A549 (cell line): ENCODE data around the gene NGDN. TPM values are rescaled to one million over a fixed set of nuclear protein-coding genes. Genes with fewer than 3 reads are reported as not detected.
"Not testable (repeated sequence)": the region's sequence is repeated elsewhere in the genome, so short reads cannot be mapped to it uniquely, and the experiment has no call there.

Source experiments
- ATAC-seq, 2 experiments: fragments of 200-7000 bp in 1 of 2; fragments of >200 bp in 1 of 2; cut with Nextera tagmentation in 1 of 2; cut with Tn5 transposase in 1 of 2; 3 replicates each; pipeline versions ENCODE4 v1.8.0 to v1.9.1; 2018 to 2020; ENCODE audit warnings: mild to moderate bottlenecking in 1 of 2, moderate library complexity in 1 of 2
- CTCF ChIA-PET: fragments of 300-600 bp; sonication (Branson Sonifier 250); formaldehyde crosslinking; extraction: SDS; loops from one replicate; lab custom pipeline; 2021; ENCODE audit warnings: antibody characterized with exemption, inconsistent platforms; lab: Yijun Ruan, JAX
- POLR2A ChIA-PET: fragments of 350-600 bp; formaldehyde crosslinking; extraction: SDS; loops from one replicate; lab custom pipeline; 2021; ENCODE audit warnings: antibody characterized with exemption, inconsistent platforms; lab: Yijun Ruan, JAX
- DNase-seq, 2 experiments: peaks; one replicate each; pipeline versions ENCODE4 v3.0.0 to v3.0.0-alpha.2; 2011 to 2016; ENCODE audit warnings: low read depth in 1 of 2, low spot score in 1 of 2
- FAIRE-seq: peaks from 2 replicates; lab custom pipeline; 2011; peaks lifted over from hg19 to GRCh38; lab: Jason Lieb, UNC
- H3K27ac ChIP-seq, 2 experiments: fragments of >200 bp; sonication (Bioruptor Twin); formaldehyde crosslinking; 3 replicates each; pipeline ENCODE4 v1.5.1; 2016 to 2017
- H3K4me1 ChIP-seq: fragments of >200 bp; sonication (Bioruptor Twin); formaldehyde crosslinking; 3 replicates; pipeline ENCODE4 v1.6.1; 2016
- H3K4me2 ChIP-seq: fragments of >200 bp; sonication (Bioruptor Twin); formaldehyde crosslinking; 3 replicates; pipeline ENCODE4 v1.6.1; 2016
- H3K4me3 ChIP-seq: fragments of >200 bp; sonication (Bioruptor Twin); formaldehyde crosslinking; 3 replicates; pipeline ENCODE4 v1.5.1; 2016
- H3K9me3 ChIP-seq: fragments of >200 bp; sonication (Bioruptor Twin); formaldehyde crosslinking; 3 replicates; pipeline ENCODE4 v1.6.1; 2016
- CBX8 ChIP-seq: fragments of 200-600 bp; sonication (generic); IDR thresholded peaks from 2 replicates; pipeline ENCODE4 v1.6.1; 2016
- CEBPB ChIP-seq, 2 experiments: fragments of >200 bp in 1 of 2; sonication (Bioruptor Twin) in 1 of 2; formaldehyde crosslinking in 1 of 2; IDR thresholded peaks; 2 replicates each; pipeline ENCODE4 v1.6.1; 2012 to 2016
- CHD2 ChIP-seq: fragments of 150-350 bp; IDR thresholded peaks from 2 replicates; pipeline ENCODE4 v1.6.1; 2014; ENCODE audit warnings: low read length; ENCODE audit not compliant: partially characterized antibody
- FOSB ChIP-seq: fragments of 250-450 bp; sonication (Bioruptor Pico); IDR thresholded peaks from 2 replicates; pipeline ENCODE4 v1.5.0; 2020; ENCODE audit warnings: mild to moderate bottlenecking, moderate library complexity
- HDAC2 ChIP-seq: fragments of 200-600 bp; sonication (generic); IDR thresholded peaks from 2 replicates; pipeline ENCODE4 v1.6.1; 2016
- HEYL ChIP-seq: fragments of 250-450 bp; sonication (Bioruptor Pico); IDR thresholded peaks from 2 replicates; pipeline ENCODE4 v1.8.0; 2021; ENCODE audit warnings: mild to moderate bottlenecking, moderate library complexity
- MYC ChIP-seq: IDR thresholded peaks from 2 replicates; pipeline ENCODE4 v1.6.1; 2012; ENCODE audit warnings: mild to moderate bottlenecking, inconsistent platforms, low read length, improper control_type of control experiment, borderline replicate concordance
- RCOR1 ChIP-seq: fragments of 150-350 bp; IDR thresholded peaks from 2 replicates; pipeline ENCODE4 v1.6.1; 2014; ENCODE audit warnings: antibody characterized with exemption, low read length, low read depth
- RNF2 ChIP-seq: fragments of 200-600 bp; sonication (generic); IDR thresholded peaks from 2 replicates; pipeline ENCODE4 v1.6.1; 2016; ENCODE audit warnings: low read depth, mild to moderate bottlenecking, antibody characterized with exemption, moderate library complexity, borderline replicate concordance
- TFCP2L1 ChIP-seq: fragments of 250-450 bp; sonication (Bioruptor Pico); IDR thresholded peaks from 2 replicates; pipeline ENCODE4 v1.5.0; 2021; ENCODE audit warnings: mild to moderate bottlenecking
- TP53 ChIP-seq: fragments of 250-450 bp; sonication (Bioruptor Pico); IDR thresholded peaks from 2 replicates; pipeline ENCODE4 v1.5.0; 2021; ENCODE audit warnings: mild to moderate bottlenecking, moderate library complexity
- ZSCAN20 ChIP-seq: fragments of 250-450 bp; sonication (Bioruptor Pico); IDR thresholded peaks from 2 replicates; pipeline ENCODE4 v1.8.0; 2022; ENCODE audit warnings: mild to moderate bottlenecking, moderate library complexity
- WGBS: methylation state at CpG from one replicate; pipeline ENCODE4 v1.1.6; 2017; ENCODE audit errors: missing lambda C conversion rate; 5-methylcytosine and 5-hydroxymethylcytosine counted together
- polyA plus RNA-seq, 4 experiments: library from polyadenylated mRNA; depleted of rRNA in 3 of 4; stranded (reverse); fragments of >200 nt; fragmentation: RNase III in 1 of 4; extraction: RNeasy Plus Mini Kit Qiagen cat#74134 plus additional on column Dnase treatment in 1 of 4; gene quantifications; 2 replicates in 3 of 4; 3 replicates in 1 of 4; pipeline ENCODE4 v1.2.3, GENCODE V29; 2011 to 2017
- TF ChIP-seq, protein P1 (sequence below): fragments of >200 bp; sonication (Bioruptor Twin); formaldehyde crosslinking; IDR thresholded peaks from 3 replicates; pipeline ENCODE4 v1.5.1; 2016
- TF ChIP-seq, protein P2 (sequence below): fragments of >200 bp; sonication (Bioruptor Twin); formaldehyde crosslinking; IDR thresholded peaks from 3 replicates; pipeline ENCODE4 v1.6.1; 2016
- TF ChIP-seq, protein P3 (sequence below): IDR thresholded peaks from 2 replicates; pipeline ENCODE4 v1.6.1; 2012; ENCODE audit warnings: low read depth, borderline replicate concordance
- TF ChIP-seq, protein P4 (sequence below): fragments of 200-600 bp; sonication (generic); IDR thresholded peaks from 2 replicates; pipeline ENCODE4 v1.6.1; 2016; ENCODE audit warnings: antibody characterized with exemption, mild to moderate bottlenecking, moderate library complexity
- TF ChIP-seq, protein P5 (sequence below): fragments of 250-450 bp; sonication (Bioruptor Pico); IDR thresholded peaks from 2 replicates; pipeline ENCODE4 v1.5.0; 2020; ENCODE audit warnings: low read depth, mild to moderate bottlenecking, moderate library complexity

NGDN gene
- polyA plus RNA-seq, 2 of the 4 experiments (the other 2 are of a cell fraction), result 62.9 to 108 TPM

DNA sequence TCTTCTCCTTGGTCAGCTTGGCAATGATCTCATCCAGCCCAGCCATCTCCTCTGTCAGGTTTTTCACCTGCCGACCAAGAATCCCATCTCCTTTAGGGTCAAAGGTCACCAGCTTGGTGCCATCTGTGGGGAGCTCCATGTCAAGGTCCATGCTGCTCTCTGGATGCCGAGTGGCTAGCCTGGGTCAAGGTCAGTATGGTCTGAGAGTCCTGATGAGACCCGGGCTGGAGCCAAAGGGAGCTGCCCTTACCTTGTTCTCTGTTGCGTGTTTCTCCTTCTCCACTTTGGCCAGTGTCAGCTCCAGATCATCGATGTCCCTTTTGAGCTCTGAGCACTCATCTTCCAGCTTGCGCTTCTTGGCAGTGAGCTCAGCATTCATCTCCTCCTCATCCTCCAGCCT lies 45.8 kb upstream of the NGDN start:
- no peaks in the 10 kb centered on the region for H3K9me3 ChIP-seq
- H3K4me1 ChIP-seq, result no peaks in the 10 kb centered on the region
- ATAC-seq (no peak), DNase-seq (no peak), FAIRE-seq (no peak)
- TF ChIP-seq, protein P1, sequence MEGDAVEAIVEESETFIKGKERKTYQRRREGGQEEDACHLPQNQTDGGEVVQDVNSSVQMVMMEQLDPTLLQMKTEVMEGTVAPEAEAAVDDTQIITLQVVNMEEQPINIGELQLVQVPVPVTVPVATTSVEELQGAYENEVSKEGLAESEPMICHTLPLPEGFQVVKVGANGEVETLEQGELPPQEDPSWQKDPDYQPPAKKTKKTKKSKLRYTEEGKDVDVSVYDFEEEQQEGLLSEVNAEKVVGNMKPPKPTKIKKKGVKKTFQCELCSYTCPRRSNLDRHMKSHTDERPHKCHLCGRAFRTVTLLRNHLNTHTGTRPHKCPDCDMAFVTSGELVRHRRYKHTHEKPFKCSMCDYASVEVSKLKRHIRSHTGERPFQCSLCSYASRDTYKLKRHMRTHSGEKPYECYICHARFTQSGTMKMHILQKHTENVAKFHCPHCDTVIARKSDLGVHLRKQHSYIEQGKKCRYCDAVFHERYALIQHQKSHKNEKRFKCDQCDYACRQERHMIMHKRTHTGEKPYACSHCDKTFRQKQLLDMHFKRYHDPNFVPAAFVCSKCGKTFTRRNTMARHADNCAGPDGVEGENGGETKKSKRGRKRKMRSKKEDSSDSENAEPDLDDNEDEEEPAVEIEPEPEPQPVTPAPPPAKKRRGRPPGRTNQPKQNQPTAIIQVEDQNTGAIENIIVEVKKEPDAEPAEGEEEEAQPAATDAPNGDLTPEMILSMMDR, result no peak
- TF ChIP-seq RNF2, result no peak
- no peak for TF ChIP-seq MYC
- TF ChIP-seq HEYL (CRISPR knock-in tag), result no peak
- TF ChIP-seq ZSCAN20 (CRISPR knock-in tag), result no peak
- TF ChIP-seq CHD2, result no peak
- TF ChIP-seq, protein P2, sequence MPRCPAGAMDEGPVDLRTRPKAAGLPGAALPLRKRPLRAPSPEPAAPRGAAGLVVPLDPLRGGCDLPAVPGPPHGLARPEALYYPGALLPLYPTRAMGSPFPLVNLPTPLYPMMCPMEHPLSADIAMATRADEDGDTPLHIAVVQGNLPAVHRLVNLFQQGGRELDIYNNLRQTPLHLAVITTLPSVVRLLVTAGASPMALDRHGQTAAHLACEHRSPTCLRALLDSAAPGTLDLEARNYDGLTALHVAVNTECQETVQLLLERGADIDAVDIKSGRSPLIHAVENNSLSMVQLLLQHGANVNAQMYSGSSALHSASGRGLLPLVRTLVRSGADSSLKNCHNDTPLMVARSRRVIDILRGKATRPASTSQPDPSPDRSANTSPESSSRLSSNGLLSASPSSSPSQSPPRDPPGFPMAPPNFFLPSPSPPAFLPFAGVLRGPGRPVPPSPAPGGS, result no peak
- TF ChIP-seq, protein P3, sequence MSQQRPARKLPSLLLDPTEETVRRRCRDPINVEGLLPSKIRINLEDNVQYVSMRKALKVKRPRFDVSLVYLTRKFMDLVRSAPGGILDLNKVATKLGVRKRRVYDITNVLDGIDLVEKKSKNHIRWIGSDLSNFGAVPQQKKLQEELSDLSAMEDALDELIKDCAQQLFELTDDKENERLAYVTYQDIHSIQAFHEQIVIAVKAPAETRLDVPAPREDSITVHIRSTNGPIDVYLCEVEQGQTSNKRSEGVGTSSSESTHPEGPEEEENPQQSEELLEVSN, result no peak
- TF ChIP-seq, protein P4, sequence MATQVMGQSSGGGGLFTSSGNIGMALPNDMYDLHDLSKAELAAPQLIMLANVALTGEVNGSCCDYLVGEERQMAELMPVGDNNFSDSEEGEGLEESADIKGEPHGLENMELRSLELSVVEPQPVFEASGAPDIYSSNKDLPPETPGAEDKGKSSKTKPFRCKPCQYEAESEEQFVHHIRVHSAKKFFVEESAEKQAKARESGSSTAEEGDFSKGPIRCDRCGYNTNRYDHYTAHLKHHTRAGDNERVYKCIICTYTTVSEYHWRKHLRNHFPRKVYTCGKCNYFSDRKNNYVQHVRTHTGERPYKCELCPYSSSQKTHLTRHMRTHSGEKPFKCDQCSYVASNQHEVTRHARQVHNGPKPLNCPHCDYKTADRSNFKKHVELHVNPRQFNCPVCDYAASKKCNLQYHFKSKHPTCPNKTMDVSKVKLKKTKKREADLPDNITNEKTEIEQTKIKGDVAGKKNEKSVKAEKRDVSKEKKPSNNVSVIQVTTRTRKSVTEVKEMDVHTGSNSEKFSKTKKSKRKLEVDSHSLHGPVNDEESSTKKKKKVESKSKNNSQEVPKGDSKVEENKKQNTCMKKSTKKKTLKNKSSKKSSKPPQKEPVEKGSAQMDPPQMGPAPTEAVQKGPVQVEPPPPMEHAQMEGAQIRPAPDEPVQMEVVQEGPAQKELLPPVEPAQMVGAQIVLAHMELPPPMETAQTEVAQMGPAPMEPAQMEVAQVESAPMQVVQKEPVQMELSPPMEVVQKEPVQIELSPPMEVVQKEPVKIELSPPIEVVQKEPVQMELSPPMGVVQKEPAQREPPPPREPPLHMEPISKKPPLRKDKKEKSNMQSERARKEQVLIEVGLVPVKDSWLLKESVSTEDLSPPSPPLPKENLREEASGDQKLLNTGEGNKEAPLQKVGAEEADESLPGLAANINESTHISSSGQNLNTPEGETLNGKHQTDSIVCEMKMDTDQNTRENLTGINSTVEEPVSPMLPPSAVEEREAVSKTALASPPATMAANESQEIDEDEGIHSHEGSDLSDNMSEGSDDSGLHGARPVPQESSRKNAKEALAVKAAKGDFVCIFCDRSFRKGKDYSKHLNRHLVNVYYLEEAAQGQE, result no peak
- TF ChIP-seq HDAC2, result no peak
- TF ChIP-seq CBX8, result no peak
- no peak for TF ChIP-seq RCOR1
- TF ChIP-seq, protein P5, sequence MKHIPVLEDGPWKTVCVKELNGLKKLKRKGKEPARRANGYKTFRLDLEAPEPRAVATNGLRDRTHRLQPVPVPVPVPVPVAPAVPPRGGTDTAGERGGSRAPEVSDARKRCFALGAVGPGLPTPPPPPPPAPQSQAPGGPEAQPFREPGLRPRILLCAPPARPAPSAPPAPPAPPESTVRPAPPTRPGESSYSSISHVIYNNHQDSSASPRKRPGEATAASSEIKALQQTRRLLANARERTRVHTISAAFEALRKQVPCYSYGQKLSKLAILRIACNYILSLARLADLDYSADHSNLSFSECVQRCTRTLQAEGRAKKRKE, result no peak
- TF ChIP-seq FOSB (CRISPR knock-in tag), result no peak
- no peak for TF ChIP-seq CEBPB (IDR thresholded peaks at IDR 0.05)
- H3K27ac ChIP-seq, result no peak overlapping the region
- POLR2A ChIA-PET, result no interaction called here
- no peak overlapping the region for H3K4me2 ChIP-seq
- no peak overlapping the region for H3K4me3 ChIP-seq
- CTCF ChIA-PET, result interaction anchor here (0.9 to 1.1 kb wide), 2 partner anchors 33 to 54 kb away, joined by 3 read pairs; no protein-coding TSS in a partner anchor
- whole genome bisulfite sequencing, result 52% methylated on average over 6 of the region's 6 CpGs

DNA sequence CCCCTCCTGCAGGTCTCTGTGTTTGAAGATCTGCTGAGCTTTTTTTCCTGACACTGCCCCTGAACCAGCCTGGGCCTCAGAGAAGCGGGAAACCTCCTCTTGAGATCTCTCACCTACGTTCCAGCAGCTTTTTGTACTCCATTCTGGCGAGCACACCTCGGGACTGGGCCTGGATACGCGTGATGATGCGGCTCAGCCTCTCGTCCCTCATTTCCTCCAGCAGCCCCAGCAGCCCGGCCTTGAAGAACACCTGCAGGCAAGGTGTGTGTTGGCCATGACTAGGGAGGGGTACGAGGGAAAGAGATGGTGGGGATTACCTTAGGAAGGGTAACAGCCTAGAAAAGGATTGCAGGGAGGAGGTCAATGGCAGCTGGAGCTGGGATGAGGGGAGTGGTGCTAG lies 44.3 kb upstream of the NGDN start:
- 17% methylated on average over 9 of the region's 10 CpGs for WGBS
- TF ChIP-seq, protein P3, result no peak
- TF ChIP-seq TP53 (CRISPR knock-in tag) (no peak), TFCP2L1 (CRISPR knock-in tag) (no peak)
- TF ChIP-seq, all 56 proteins: peak for 0
- H3K27ac ChIP-seq, result no peak overlapping the region
- H3K4me2 ChIP-seq, result no peak overlapping the region
- ChIA-PET POLR2A (no interaction called here), CTCF (interaction anchor here (2.0 to 2.2 kb wide), 2 partner anchors 42 to 45 kb away, joined by 5 to 9 read pairs; no protein-coding TSS in a partner anchor)
- H3K9me3 ChIP-seq, result no peaks in the 10 kb centered on the region
- H3K4me3 ChIP-seq, result no peak overlapping the region
- ATAC-seq (no peak), FAIRE-seq (no peak), DNase-seq (no peak)
- H3K4me1 ChIP-seq, result no peaks in the 10 kb centered on the region

DNA sequence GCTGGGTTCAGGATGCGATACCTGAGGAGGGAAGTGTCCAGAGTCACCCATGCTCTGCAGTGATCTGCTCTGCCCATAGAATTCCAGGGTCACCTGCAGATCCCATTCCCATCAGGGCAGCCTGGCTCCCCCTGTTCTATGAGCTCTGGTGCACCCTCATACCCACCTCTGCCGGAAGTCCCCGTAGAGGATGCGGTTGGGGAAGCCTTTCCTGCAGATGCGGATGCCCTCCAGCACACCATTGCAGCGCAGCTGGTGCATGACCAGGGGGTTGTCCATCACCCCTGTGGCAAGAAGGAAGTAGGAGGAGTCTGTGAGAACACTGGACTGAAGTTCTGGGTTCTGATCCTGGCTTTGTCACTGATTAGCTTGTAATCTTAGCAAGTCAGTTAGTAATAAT lies 43.7 kb upstream of the NGDN start:
- CTCF ChIA-PET, result interaction anchor here (2.0 to 2.2 kb wide), 2 partner anchors 43 to 46 kb away, joined by 5 to 9 read pairs; no protein-coding TSS in a partner anchor
- FAIRE-seq, H3K27ac ChIP-seq, POLR2A ChIA-PET, H3K4me2 ChIP-seq, DNase-seq, ATAC-seq, H3K4me1 ChIP-seq, H3K9me3 ChIP-seq, H3K4me3 ChIP-seq: not testable (repeated sequence)
- 68% methylated on average over 6 of the region's 6 CpGs for WGBS
